Measurements from ENCODE around the gene FZD1. TPM values are rescaled to one million over a fixed set of nuclear protein-coding genes. Genes with fewer than 3 reads are reported as not detected.
A peak's percentile ranks its signal among the peaks of the same experiment; 100 is the strongest.

Gene FZD1
- total and polyA plus RNA-seq, 2 of the 8 experiments (the other 6 are each of a cell fraction or from before 2014, with no cell fraction given) = 0.62 to 0.91 TPM

DNA sequence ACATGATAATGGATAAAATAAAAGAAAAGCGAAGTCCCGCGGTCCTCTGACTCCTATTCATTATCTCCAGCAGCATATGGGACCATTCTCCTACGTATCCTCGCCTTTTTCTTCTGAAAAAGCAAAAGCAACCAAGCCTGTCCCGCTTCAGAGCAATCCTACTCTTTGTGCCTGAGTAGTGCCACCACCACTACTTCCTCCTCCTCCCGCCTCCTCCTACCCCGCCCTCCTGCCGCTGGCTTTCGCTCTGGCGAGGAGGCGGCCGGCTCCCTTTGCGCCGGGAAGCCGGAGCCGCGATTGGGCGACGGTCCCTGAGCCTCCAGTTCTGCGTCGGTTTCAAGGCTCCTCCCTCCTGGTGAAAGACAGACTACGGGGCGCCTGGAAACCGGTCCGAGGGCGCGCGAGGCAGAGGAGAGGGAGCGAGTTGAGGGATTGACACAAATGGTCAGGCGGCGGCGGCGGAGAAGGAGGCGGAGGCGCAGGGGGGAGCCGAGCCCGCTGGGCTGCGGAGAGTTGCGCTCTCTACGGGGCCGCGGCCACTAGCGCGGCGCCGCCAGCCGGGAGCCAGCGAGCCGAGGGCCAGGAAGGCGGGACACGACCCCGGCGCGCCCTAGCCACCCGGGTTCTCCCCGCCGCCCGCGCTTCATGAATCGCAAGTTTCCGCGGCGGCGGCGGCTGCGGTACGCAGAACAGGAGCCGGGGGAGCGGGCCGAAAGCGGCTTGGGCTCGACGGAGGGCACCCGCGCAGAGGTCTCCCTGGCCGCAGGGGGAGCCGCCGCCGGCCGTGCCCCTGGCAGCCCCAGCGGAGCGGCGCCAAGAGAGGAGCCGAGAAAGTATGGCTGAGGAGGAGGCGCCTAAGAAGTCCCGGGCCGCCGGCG is at the start of gene FZD1 (continued):
- TF ChIP-seq CTCF (IDR thresholded peaks at IDR 0.05; ENCODE audit: control extremely low read depth in 1 of 3, insufficient read depth in 1 of 3, low read depth in 1 of 3, low read length in 3 of 3) (no peak), KDM1A (IDR thresholded peaks at IDR 0.05; ENCODE audit: borderline replicate concordance, low read length) (no peak), BCL11A (IDR thresholded peaks at IDR 0.05; ENCODE audit: low read depth in 2 of 2, low read length in 2 of 2) (no peak), HDAC2 (IDR thresholded peaks at IDR 0.05; ENCODE audit: borderline replicate concordance in 1 of 2, low read depth in 2 of 2, low read length in 2 of 2) (no peak), RAD21 (IDR thresholded peaks at IDR 0.05 in 1 of 2, conservative IDR thresholded peaks at IDR 0.05 in 1 of 2; ENCODE audit: low read depth in 2 of 2, low read length in 2 of 2) (peak; percentile 18 to 22; a peak in 3 of 4 replicates), POU5F1 (IDR thresholded peaks at IDR 0.05; ENCODE audit: low read depth, low read length) (0 out of 2 replicates have a peak, but pooled peaks have one; percentile 35), SUZ12 (IDR thresholded peaks at IDR 0.05; ENCODE audit: low read length) (no peak; the same call in 1 of the 2 replicates), CHD1 (IDR thresholded peaks at IDR 0.05; ENCODE audit: low read depth, low read length) (no peak), ATF2 (IDR thresholded peaks at IDR 0.05; ENCODE audit: low read length) (no peak), RXRA (IDR thresholded peaks at IDR 0.05; ENCODE audit: insufficient read depth, low read depth, low read length) (no peak), PHF8 (conservative IDR thresholded peaks at IDR 0.05; ENCODE audit: low read depth, low read length) (0 out of 2 replicates have a peak, but pooled peaks have one; percentile 18), EGR1 (IDR thresholded peaks at IDR 0.05; ENCODE audit: borderline replicate concordance, low read depth, low read length) (0 out of 2 replicates have a peak, but pooled peaks have one; percentile 36), SP4 (IDR thresholded peaks at IDR 0.05; ENCODE audit: low read length) (peak; percentile 98), JUN (IDR thresholded peaks at IDR 0.05; ENCODE audit: low read depth, low read length) (no peak), MAFK (IDR thresholded peaks at IDR 0.05; ENCODE audit: low read depth, low read length) (no peak), FOSL1 (IDR thresholded peaks at IDR 0.05; ENCODE audit: insufficient read depth, low read depth, low read length) (no peak), GTF2F1 (IDR thresholded peaks at IDR 0.05; ENCODE audit: borderline replicate concordance, low read depth, low read length) (no peak)
